HepG2 (cell line): ENCODE data around the gene WBP1. TPM values are rescaled to one million over a fixed set of nuclear protein-coding genes. Genes with fewer than 3 reads are reported as not detected.

ENCODE experiments used
- GZF1 ChIP-seq: sonication (generic); formaldehyde crosslinking; IDR thresholded peaks from 2 replicates; pipeline ENCODE4 v1.5.1; 2020; ENCODE audit warnings: mild to moderate bottlenecking, missing genetic modification reagents
- PHB2 ChIP-seq: fragments of 450-650 bp; IDR thresholded peaks from 2 replicates; pipeline ENCODE4 v1.6.1; 2018; ENCODE audit not compliant: partially characterized antibody
- RAD51 ChIP-seq: fragments of 450-650 bp; IDR thresholded peaks from 2 replicates; pipeline ENCODE4 v1.6.1; 2016; ENCODE audit warnings: borderline replicate concordance
- TOPORS ChIP-seq: sonication (generic); formaldehyde crosslinking; IDR thresholded peaks from 2 replicates; pipeline ENCODE4 v1.8.0; 2023; ENCODE audit warnings: mild to moderate bottlenecking, missing genetic modification reagents
- ZNF446 ChIP-seq: sonication (generic); formaldehyde crosslinking; IDR thresholded peaks from 2 replicates; pipeline ENCODE4 v1.5.0; 2020; ENCODE audit warnings: mild to moderate bottlenecking, missing genetic modification reagents
- ZNF562 ChIP-seq: sonication (generic); formaldehyde crosslinking; IDR thresholded peaks from 2 replicates; pipeline ENCODE4 v1.8.0; 2022; ENCODE audit warnings: missing genetic modification reagents, borderline replicate concordance
- ZSCAN25 ChIP-seq: sonication (generic); formaldehyde crosslinking; IDR thresholded peaks from 2 replicates; pipeline ENCODE4 v1.8.0; 2022; ENCODE audit warnings: mild to moderate bottlenecking, missing genetic modification reagents
- polyA plus RNA-seq, 8 experiments: library from polyadenylated mRNA; depleted of rRNA in 3 of 8; stranded (reverse) in 7 of 8; unstranded in 1 of 8; fragments of >200 nt; fragmentation: Illumina TruSeq in 4 of 8; extraction: Trizol in 4 of 8; gene quantifications; 2 replicates each; pipeline versions ENCODE4 v1.2.1 to v1.2.3, GENCODE V29; 2011 to 2016; ENCODE audit warnings: low read depth in 4 of 8, missing spikeins in 1 of 8, mixed read lengths in 1 of 8; ENCODE audit not compliant: insufficient read depth in 1 of 8
- total RNA-seq, 5 experiments: library from RNA; depleted of rRNA; stranded (reverse); fragments of >200 nt; fragmentation: Illumina TruSeq; extraction: Trizol; gene quantifications; 2 replicates each; pipeline ENCODE4 v1.2.3, GENCODE V29; 2016; ENCODE audit warnings: low read depth in 1 of 5
- TF ChIP-seq, protein P1 (sequence below): sonication (generic); formaldehyde crosslinking; IDR thresholded peaks from 2 replicates; pipeline ENCODE4 v1.9.0; 2021; ENCODE audit warnings: mild to moderate bottlenecking, missing genetic modification reagents
- TF ChIP-seq, protein P2 (sequence below): sonication (generic); formaldehyde crosslinking; IDR thresholded peaks from 2 replicates; pipeline ENCODE4 v1.8.1; 2022; ENCODE audit warnings: low read depth, mild to moderate bottlenecking, missing genetic modification reagents
- TF ChIP-seq, protein P3 (sequence below): sonication (generic); formaldehyde crosslinking; IDR thresholded peaks from 2 replicates; pipeline ENCODE4 v1.5.1; 2020; ENCODE audit warnings: missing genetic modification reagents, mild to moderate bottlenecking, borderline replicate concordance
- TF ChIP-seq, protein P4 (sequence below): sonication (generic); formaldehyde crosslinking; conservative IDR thresholded peaks from 2 replicates; pipeline ENCODE4 v1.4.0; 2020; ENCODE audit warnings: mild to moderate bottlenecking, missing genetic modification reagents, moderate library complexity
- TF ChIP-seq, protein P5 (sequence below): sonication (generic); formaldehyde crosslinking; IDR thresholded peaks from 2 replicates; pipeline ENCODE4 v1.4.0; 2020; ENCODE audit warnings: missing genetic modification reagents, mild to moderate bottlenecking, borderline replicate concordance

Gene WBP1
- total and polyA plus RNA-seq, 2 of the 13 experiments (the other 11 are each of a cell fraction or from before 2014, with no cell fraction given), result 38.8 to 85.7 TPM

DNA sequence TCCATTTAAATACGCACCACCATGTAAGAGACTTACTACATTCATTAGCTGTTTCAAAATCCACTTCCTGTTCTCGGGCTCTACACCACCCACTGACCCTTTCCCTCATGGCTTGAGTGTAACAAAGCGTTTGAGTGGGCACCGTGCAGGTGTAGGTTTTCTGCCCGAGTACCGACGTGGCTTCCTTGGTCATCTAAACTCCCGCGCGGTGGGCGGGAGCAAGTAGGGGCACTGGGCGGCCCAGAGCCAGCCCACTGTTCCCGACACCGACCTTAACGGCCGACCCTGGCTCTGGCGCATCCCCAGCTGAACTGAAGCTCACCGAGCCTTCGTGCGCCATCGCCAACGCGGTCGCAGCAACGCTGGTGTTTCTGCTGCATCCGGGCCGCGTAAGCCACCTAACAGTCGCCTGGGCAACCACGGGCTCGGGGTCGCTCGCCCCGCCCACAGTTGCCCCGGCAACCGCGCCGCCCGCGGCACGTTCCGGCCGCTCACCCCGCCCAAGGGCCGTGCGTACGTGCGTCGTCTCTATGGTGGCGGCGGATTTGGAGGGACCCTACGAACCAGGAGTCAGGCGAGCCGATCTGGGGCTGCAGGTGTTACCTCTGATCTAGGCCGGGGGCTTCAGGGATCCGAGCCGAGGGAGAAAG, 36.9 kb upstream of the WBP1 start, which contains the start of the genes C2orf81 and WDR54 (continued):
- TF ChIP-seq, protein P1, sequence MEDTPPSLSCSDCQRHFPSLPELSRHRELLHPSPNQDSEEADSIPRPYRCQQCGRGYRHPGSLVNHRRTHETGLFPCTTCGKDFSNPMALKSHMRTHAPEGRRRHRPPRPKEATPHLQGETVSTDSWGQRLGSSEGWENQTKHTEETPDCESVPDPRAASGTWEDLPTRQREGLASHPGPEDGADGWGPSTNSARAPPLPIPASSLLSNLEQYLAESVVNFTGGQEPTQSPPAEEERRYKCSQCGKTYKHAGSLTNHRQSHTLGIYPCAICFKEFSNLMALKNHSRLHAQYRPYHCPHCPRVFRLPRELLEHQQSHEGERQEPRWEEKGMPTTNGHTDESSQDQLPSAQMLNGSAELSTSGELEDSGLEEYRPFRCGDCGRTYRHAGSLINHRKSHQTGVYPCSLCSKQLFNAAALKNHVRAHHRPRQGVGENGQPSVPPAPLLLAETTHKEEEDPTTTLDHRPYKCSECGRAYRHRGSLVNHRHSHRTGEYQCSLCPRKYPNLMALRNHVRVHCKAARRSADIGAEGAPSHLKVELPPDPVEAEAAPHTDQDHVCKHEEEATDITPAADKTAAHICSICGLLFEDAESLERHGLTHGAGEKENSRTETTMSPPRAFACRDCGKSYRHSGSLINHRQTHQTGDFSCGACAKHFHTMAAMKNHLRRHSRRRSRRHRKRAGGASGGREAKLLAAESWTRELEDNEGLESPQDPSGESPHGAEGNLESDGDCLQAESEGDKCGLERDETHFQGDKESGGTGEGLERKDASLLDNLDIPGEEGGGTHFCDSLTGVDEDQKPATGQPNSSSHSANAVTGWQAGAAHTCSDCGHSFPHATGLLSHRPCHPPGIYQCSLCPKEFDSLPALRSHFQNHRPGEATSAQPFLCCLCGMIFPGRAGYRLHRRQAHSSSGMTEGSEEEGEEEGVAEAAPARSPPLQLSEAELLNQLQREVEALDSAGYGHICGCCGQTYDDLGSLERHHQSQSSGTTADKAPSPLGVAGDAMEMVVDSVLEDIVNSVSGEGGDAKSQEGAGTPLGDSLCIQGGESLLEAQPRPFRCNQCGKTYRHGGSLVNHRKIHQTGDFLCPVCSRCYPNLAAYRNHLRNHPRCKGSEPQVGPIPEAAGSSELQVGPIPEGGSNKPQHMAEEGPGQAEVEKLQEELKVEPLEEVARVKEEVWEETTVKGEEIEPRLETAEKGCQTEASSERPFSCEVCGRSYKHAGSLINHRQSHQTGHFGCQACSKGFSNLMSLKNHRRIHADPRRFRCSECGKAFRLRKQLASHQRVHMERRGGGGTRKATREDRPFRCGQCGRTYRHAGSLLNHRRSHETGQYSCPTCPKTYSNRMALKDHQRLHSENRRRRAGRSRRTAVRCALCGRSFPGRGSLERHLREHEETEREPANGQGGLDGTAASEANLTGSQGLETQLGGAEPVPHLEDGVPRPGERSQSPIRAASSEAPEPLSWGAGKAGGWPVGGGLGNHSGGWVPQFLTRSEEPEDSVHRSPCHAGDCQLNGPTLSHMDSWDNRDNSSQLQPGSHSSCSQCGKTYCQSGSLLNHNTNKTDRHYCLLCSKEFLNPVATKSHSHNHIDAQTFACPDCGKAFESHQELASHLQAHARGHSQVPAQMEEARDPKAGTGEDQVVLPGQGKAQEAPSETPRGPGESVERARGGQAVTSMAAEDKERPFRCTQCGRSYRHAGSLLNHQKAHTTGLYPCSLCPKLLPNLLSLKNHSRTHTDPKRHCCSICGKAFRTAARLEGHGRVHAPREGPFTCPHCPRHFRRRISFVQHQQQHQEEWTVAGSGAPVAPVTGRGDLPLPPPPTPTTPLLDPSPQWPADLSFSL, result no peak
- TF ChIP-seq TOPORS (CRISPR knock-in tag) (no peak), ZSCAN25 (no peak), PHB2 (no peak), GZF1 (CRISPR knock-in tag) (no peak), ZNF446 (no peak), RAD51 (no peak), ZNF562 (CRISPR knock-in tag) (0 out of 2 replicates have a peak, but pooled peaks have one; percentile 28)
- TF ChIP-seq, protein P2, sequence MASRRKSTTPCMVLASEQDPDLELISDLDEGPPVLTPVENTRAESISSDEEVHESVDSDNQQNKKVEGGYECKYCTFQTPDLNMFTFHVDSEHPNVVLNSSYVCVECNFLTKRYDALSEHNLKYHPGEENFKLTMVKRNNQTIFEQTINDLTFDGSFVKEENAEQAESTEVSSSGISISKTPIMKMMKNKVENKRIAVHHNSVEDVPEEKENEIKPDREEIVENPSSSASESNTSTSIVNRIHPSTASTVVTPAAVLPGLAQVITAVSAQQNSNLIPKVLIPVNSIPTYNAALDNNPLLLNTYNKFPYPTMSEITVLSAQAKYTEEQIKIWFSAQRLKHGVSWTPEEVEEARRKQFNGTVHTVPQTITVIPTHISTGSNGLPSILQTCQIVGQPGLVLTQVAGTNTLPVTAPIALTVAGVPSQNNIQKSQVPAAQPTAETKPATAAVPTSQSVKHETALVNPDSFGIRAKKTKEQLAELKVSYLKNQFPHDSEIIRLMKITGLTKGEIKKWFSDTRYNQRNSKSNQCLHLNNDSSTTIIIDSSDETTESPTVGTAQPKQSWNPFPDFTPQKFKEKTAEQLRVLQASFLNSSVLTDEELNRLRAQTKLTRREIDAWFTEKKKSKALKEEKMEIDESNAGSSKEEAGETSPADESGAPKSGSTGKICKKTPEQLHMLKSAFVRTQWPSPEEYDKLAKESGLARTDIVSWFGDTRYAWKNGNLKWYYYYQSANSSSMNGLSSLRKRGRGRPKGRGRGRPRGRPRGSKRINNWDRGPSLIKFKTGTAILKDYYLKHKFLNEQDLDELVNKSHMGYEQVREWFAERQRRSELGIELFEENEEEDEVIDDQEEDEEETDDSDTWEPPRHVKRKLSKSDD (CRISPR knock-in tag), result peak; percentile 52; the same call in 1 of the 2 replicates
- TF ChIP-seq, protein P3, sequence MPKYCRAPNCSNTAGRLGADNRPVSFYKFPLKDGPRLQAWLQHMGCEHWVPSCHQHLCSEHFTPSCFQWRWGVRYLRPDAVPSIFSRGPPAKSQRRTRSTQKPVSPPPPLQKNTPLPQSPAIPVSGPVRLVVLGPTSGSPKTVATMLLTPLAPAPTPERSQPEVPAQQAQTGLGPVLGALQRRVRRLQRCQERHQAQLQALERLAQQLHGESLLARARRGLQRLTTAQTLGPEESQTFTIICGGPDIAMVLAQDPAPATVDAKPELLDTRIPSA (CRISPR knock-in tag), result no peak
- TF ChIP-seq, protein P4, sequence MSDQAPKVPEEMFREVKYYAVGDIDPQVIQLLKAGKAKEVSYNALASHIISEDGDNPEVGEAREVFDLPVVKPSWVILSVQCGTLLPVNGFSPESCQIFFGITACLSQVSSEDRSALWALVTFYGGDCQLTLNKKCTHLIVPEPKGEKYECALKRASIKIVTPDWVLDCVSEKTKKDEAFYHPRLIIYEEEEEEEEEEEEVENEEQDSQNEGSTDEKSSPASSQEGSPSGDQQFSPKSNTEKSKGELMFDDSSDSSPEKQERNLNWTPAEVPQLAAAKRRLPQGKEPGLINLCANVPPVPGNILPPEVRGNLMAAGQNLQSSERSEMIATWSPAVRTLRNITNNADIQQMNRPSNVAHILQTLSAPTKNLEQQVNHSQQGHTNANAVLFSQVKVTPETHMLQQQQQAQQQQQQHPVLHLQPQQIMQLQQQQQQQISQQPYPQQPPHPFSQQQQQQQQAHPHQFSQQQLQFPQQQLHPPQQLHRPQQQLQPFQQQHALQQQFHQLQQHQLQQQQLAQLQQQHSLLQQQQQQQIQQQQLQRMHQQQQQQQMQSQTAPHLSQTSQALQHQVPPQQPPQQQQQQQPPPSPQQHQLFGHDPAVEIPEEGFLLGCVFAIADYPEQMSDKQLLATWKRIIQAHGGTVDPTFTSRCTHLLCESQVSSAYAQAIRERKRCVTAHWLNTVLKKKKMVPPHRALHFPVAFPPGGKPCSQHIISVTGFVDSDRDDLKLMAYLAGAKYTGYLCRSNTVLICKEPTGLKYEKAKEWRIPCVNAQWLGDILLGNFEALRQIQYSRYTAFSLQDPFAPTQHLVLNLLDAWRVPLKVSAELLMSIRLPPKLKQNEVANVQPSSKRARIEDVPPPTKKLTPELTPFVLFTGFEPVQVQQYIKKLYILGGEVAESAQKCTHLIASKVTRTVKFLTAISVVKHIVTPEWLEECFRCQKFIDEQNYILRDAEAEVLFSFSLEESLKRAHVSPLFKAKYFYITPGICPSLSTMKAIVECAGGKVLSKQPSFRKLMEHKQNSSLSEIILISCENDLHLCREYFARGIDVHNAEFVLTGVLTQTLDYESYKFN (CRISPR knock-in tag), result peak; percentile 46
- TF ChIP-seq, protein P5, sequence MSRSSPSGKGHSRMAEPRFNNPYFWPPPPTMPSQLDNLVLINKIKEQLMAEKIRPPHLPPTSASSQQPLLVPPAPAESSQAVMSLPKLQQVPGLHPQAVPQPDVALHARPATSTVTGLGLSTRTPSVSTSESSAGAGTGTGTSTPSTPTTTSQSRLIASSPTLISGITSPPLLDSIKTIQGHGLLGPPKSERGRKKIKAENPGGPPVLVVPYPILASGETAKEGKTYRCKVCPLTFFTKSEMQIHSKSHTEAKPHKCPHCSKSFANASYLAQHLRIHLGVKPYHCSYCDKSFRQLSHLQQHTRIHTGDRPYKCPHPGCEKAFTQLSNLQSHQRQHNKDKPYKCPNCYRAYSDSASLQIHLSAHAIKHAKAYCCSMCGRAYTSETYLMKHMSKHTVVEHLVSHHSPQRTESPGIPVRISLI (CRISPR knock-in tag), result 0 out of 2 replicates have a peak, but pooled peaks have one; percentile 25
